Measurements from ENCODE around the gene COL25A1. TPM values are rescaled to one million over a fixed set of nuclear protein-coding genes. Genes with fewer than 3 reads are reported as not detected.
"Not testable (repeated sequence)": the region's sequence is repeated elsewhere in the genome, so short reads cannot be mapped to it uniquely, and the experiment has no call there.

The COL25A1 gene
- total RNA-seq, 1 donor from 2014 or later = 0.04 TPM

DNA sequence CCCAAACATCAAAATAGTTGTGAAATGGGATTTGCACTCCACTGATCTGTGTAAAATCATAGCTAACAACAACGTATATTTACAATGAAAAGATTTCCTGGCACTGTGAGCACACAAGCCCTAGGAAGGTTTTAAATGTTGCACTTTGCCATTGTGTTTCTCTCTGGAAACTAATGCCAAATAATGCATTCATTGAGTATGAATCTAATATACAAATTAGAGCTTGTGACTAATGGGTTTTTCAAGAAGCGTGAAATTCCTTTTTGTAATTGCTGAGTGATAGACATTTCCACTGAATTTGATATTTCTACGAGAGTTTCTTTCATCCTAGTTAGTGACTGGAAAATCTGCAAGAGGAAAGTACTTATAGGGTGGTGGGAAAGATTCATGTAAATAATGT is 135.9 kb downstream of the COL25A1 start:
- ATAC-seq = no peak

DNA sequence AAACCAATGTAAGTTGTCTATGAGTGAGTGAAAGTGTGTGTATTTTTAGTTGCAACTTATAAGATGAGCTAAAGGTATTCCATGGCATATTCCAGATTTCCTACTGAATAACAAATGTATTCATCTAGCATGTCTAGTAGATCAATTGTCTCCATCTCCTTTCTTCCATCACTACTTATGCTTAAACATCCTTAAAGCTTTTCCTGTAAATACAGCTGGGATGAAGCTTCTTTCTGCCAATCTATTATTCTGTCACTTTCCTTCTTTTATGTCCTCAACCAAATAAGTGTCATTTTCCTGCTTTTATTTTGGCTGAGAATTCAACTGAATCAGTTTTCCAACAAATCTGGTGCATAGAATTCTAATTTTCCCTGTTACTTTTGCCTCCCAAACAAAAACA is 136.3 kb downstream of the COL25A1 start:
- no peak for ATAC-seq

DNA sequence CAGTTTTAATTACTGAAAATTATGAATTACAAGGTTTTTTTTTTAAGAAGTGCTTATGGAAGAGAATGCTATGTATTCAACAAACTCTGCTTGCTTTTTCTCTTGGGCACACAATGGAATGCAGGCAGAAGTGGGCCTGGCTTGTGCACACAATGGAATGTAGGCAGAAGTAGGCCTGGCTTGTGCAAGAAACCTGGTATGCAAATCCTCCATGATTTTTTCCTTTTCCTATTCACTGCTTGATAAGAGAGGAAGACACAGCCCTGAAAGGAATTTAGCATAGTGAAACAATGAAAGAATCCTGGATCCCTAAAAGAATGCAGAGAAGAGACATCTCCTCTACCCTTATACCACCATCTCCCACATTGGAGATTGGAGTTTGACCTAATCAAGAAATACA is 138.4 kb downstream of the COL25A1 start:
- ATAC-seq = no peak

DNA sequence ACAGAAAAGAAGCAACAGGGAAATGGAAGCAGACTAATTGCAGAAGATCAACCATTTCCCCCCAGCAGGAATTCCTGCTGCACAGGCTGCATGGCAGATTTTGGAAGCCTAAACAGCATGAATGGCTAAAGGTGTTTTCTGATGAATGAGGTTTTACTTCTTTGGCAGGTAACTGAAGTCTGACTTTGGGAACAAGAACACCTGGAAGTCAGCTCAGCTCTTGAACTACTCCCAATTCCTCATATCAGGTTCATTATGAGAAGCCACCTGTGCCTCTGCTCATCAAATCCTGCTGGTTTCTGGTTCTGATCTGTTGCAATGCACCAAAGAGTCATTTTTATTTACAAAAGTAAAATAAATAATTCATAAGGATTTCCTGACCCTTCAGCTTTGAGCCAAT is 139.0 kb downstream of the COL25A1 start:
- ATAC-seq = no peak

DNA sequence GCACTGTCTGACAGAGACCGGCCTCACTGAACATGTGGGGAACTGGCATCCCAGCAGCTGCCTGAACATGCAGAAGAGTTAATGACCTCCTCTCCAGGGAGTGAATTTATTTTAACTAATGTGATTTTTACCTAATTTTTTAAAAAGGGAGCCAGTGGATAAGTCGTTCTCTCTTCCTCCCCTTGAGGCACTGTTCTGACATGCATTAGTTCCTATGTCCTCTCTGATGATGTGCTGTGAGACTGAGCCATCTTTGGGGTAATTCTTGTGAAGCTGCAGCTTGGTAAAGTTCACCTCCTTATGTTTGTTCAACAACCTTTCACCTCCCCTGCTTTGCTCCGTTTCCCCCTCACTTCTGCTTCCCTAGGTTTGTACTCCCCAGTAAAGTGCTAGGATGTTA is 139.7 kb downstream of the COL25A1 start:
- no peak for ATAC-seq

DNA sequence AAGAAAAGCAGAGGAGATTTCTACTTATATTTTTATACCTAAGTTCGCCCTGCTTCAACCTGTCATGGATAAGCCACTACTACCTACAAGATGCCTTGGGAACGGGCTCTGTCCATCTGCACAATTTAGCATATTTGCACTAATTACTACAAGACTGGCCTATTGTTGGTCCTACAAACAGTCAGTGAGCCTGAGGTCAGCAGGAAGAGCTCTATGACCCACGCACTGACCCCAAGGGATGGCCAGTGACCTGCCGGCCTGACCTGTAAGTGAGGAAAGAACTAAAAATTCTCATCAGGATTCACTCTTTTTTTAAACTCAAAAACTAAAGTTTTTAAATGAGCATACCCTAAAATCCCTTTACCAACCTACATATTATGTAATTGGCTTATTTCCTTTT is 142.0 kb downstream of the COL25A1 start:
- no peak for ATAC-seq

DNA sequence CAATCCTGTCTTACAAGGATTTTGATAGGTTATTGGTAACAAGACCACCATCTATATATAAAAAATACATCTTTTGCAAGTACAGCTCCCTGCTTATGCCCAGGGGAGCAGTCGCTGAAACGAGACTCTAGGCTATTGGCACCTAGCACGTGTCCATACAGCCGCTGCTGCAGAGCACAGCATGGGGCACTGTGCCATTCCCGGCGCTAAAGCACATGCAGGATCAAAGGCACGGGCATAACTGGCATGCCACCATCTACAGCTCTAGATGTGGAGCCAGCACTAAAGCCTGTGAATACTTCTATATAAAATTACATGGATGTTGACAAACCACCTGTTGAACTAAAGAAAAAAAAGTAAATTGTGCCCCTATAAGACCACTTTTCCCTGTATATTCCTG is 144.8 kb downstream of the COL25A1 start:
- ATAC-seq = no peak

DNA sequence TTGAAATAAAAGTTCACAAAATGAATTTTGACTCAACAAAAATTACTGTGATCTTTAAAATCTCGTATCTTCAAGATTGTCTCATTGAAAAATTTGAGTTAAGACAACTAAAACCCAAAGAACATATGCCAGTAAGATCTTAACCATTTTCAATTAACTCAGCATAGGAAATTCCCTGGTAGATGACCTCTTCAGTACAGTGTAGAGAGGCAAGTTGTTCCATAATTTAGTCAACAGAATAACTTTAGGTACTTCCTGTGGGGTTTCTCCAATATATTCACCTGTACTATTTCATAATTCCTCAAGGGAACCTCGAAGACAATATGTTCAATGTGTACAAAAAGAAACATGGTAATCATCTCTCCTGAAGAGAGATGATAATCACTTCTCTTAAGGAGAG is 145.3 kb downstream of the COL25A1 start:
- ATAC-seq = no peak

DNA sequence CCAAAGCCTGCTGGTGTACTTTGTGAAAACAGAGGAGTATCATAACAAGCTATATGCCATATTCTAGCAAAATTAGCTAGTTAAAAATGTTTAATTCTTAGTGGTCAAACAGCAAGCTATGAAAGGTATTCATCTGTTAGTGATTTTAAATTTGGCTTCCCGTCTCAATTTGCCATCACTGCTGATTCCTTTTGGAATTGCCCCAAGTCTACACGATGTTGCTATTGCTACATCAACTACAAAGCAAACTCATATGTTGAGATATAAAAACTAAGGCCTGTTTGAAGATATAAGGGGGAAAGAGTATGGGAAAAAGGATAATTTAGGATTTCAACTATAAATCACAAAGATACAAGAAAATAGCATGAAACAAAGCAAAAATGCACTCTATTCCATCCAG is 146.1 kb downstream of the COL25A1 start:
- ATAC-seq = no peak

DNA sequence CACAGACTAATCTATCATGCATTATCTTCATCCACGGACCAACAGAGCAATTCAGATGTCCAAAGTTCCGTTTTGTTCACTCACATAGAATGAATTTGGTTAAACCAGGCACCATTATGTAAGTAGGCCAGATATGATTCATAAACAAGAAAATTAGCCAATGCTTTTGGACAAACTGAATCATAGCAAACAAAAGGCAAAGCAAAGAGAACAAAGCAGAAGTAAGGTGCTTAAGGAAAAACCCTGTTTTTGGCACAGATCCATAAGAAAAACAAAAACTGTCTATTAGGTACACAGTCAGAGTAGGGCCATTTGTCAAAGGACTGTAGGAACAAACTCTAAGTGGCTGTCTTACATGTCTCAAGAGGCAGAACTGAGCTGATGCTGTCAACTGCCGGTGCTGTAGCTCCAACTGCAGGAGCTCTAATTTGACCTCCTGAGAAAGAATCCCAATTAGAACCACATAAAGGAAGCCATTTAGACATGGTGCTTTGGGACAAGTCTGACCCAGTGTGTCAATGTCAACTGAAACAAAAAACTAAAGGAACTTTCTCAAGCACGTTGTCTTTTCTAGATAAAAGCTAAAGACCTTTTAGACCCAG is 146.7 kb downstream of the COL25A1 start:
- peak; percentile 77 for ATAC-seq

DNA sequence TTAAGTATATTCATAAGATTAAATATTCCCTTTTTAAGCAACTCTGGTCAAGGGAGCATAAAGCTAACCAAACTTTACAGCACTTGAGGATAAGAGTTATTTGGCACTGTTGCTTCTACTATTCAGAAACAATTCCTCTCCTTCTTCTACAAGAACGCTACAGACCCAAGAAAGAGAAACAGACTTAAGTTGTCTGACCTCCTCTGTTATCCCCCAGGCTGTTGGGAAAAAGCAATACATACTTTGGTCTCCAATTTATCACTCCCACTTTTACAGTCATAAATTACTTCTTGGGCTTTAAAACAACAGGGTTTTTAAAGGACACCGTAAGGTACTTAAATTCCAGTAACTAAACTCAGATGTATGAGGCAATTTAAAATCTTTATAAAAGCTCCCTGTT is 147.4 kb downstream of the COL25A1 start:
- ATAC-seq = no peak

DNA sequence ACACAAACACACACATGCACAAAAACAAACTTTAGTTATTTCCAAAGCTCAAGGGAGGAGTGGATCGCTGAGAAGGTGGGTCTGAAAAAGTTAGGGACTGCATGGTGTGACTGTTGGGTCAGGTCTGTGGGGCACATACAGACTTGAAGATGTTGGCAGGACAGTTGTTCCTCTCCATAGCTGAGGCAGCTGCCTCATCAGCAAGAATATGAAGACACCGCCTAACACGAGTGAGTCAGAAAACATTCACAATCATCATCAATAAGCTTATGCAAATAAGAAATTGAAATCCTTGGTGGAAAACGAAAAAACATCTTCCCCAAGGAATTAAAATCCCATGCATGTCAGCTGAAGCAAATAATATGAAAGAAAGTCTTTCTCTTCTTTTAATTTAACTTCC is 148.0 kb downstream of the COL25A1 start:
- ATAC-seq = no peak

DNA sequence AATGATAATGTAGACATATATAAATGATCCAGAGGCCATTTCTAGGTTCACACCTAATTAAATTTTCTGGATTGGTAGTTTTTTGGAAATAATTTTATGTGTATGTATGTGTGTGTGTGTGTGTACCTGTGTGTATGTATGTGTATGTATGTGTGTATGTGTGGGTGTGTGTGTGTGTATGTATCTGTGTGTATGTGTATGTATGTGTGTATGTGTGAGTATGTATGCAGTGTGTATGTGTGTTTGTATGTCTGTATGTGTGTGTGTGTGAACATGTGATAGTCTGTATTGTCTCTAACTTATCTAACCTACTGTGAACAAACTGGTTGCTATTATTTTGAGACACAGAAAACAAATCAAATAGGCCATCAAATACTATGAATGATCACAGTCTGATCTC is 152.6 kb downstream of the COL25A1 start:
- no peak for ATAC-seq

DNA sequence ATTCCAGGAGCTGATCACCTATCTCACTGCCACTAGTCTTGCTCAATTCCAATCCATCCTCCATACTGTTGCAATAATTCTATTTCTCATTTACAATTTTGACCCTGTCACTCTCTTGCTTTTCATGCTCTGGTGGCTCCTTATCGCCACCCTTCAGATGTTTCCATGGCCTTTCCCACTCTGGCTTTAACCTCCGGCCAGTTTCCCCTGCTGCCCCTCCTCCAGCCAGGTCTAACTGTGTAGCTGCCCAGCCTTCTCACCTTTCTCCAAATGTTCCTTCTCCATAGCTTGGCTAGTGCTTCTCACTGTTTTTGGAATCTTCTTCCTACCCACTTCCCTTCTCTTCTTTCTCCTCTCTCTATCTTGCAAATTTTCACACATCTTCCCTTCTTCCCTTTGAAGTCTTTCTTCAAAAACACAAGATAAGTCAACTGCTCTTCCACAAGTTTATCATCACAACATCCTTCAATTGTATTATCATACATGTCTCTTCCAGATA is 153.8 kb downstream of the COL25A1 start:
- no peak for ATAC-seq

DNA sequence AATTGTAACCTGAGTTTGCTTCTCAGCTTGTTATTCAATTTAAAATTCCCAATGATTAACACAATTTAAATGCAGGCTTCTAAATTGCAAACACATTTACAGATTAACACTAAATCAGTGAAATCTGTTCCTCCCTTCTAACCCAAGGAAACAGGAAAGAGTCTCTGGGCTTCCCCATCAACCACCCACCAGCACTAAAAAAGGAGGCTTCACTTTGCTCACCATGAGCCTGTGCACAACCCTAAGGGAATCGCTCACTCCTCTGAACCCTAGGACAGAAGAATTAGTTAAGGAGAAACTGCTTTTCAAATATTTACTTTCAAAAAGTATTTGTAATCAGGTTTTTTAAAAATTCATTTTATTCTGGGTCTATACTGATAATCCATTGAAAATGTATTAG is 155.3 kb downstream of the COL25A1 start:
- no peak for ATAC-seq

DNA sequence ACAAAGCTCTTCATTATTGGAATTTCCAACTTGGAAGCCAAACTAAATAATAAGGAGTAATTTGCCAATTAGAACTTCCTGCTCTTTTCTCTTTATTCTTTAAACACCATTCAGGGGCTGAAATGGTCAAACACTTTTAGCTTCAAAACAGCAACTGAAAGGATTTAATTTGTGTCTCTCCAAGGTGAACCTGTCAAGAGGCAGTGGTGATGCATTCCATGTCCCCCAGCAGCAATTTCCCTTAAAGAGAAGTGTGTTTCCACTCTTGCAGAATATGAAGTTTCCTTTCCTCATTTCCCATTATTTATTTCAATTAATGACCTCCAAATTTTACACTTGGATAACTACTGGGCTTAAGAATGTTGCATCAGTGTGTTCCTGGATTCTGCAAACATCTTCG is 156.0 kb downstream of the COL25A1 start:
- ATAC-seq = no peak

DNA sequence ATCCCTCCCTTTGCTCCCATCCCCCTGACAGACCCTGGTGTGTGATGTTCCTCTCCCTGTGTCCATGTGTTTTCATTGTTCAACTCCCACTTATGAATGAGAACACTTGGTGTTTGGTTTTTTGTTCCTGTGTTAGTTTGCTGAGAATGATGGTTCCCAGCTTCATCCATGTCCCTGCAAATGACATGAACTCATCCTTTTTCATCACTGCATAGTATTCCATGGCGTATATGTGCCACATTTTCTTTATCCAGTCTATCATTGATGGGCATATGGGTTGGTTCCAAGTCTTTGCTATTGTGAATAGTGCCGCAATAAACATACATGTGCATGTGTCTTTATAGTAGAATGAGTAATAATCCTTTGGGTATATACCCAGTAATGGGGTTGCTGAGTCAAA is 164.3 kb downstream of the COL25A1 start:
- not testable (repeated sequence) for ATAC-seq

DNA sequence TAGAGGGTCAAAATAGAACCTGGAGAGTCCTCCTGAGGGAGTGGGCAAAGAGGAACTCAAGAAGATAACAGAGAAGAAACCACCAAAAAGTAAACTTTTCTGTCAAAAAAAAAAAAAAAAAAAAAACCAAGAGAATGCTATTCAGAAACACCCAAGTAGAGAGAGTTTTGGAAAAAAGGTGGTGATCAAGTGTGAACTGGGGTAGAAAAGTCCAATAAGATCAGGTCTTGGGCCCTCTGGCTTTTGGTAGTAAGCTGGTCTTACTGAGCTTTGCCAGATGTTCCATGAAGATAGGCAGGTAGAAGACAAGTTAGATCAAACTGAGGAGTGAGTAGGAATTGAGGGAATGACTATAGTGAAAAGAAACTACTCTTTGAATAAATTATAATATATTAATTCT is 167.5 kb downstream of the COL25A1 start:
- no peak for ATAC-seq

DNA sequence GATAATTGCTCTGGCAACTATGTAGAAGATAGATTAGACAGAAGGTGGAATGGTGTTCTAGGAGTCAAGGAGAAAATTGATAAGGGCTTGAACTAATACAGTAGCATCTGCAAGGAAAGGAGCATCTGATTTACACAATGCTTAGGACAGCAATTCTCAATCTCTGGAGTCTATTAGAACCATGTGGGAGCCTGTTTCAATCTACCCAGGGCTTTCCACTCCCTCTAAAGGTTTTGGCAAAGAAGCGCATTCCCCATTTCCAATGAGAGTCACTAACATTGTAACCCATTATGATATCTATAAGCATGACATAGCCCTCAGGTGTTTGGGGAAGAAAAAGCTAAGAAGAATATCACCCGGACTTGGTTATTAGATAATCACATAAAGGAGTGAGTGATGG is 168.2 kb downstream of the COL25A1 start:
- no peak for ATAC-seq

DNA sequence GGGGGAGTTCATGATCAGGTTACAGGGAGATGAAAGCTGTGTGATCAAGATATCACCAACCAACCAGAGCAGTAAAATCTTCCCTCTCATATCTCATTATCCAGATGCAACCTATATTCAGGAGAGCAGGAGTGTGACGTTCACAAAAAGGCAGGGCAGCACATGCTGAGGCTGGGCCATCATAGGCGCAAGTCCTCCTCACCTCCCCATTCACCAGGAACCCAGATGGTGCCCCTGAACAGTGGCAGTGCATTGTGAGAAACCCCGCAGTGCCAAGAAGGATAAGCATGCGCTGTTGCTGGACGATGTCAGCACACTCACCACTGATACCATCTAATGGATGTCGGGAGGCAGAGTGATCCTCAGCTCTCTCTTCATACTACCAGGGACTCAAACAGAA is 170.9 kb downstream of the COL25A1 start:
- ATAC-seq = no peak

DNA sequence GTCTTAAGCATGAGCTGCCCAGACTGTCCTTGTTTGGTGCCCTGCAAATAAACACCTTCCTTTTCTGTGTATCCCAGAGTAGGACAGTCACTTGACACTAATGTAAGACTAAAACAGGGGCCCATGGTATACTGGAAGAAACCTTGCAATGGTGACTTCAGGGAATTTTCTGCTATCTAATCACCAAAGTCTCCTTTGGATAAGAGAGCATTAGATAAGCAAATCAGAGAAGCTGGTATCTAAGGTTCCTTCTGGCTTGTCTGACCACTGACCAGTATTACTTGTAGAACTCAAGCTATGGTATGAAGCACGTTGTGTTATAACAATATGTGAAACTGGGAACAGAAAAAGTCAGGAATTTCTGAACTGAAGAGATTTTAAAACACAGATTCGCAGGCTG is 173.9 kb downstream of the COL25A1 start:
- ATAC-seq = no peak

DNA sequence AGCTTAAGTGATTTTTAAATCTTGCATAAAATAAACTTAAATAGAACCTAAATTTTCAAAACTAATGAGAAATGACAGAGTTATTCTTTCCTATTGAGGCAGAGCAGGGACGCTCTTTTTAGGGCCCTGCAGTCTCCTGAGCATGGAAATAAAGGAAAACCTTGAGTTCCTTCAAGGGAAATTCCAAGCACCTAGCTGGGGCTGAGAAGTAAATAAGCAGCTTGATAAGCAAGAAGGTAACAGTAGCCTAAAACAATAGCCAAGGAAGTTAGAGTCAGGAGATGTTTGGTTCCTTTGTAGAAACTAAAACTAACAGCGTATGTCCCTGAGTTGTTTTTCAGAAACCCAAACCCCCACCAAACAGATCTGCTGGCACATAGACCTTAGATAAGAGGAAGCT is 174.6 kb downstream of the COL25A1 start:
- no peak for ATAC-seq

DNA sequence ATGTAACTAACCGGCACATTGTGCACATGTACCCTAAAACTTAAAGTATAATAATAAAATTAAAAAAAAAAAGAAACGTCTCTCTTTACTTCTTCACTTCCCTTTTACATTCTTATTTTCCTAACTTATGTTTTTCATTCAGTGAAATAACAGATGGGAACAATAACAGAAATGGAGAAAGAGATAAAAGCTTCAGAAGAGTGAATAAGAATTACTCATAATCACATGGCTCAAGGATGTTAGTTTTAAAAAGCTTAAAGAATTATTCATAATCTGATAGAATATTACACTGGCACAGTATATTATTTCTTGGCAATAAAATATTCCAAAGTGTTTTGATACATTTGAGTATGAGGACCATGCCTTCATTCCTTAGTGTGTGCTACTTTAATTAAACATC is 175.6 kb downstream of the COL25A1 start:
- ATAC-seq = no peak

DNA sequence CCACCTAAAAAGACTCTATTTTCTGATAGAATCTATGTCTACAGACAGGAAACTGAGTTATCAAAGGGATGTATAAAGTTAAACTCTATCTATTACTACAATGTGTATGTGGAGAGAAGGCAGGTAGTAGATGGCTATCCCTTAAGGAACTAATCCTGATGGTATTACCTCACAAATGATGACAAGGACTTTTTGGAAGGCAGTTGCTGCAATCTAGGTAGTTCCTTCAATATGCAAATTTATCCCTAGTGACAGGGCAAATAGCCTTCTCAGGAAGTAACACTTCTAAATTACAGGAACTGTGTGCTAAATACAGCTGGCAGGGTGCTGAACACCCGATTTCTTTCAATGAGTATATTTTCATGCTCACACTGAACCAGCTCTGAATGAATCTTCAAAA is 177.4 kb downstream of the COL25A1 start:
- ATAC-seq = no peak

DNA sequence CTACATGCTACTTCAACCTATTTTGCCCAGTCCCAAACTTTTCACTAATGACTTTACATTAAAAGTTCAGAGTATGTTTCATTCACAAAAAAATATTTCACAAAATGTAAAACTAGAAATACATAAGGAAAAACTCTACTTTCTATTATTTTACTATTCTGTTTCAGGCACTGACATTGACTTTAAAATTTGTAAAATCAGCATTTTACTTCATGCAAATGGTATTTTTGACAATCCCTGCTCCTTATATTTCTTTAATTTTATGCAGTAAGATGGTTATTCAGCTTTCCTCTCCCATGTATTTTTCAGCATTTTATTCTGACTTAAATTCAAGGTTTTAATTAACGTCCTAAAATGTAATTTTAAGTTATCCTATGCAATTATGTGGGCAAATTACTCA is 178.5 kb downstream of the COL25A1 start:
- no peak for ATAC-seq

Measured in esophagus mucosa (tissue), 1 donor.